Skeletal muscle satellite cell (primary cell): ENCODE results near the gene UST.

Experiments
- H3K27me3 ChIP-seq: 2 replicates; pipeline ENCODE4 v1.7.0; 2013; ENCODE audit warnings: low read length; ENCODE audit not compliant: control insufficient read depth, insufficient read depth
- H3K36me3 ChIP-seq: 2 replicates; pipeline ENCODE4 v1.7.0; 2013; ENCODE audit warnings: mild to moderate bottlenecking, control low read depth, low read length; ENCODE audit not compliant: insufficient read depth
- H3K4me1 ChIP-seq: 2 replicates; pipeline ENCODE4 v1.7.0; 2013; ENCODE audit warnings: low read length; ENCODE audit not compliant: control insufficient read depth, insufficient read depth
- H3K4me2 ChIP-seq: 2 replicates; pipeline ENCODE4 v1.7.0; 2013; ENCODE audit warnings: mild to moderate bottlenecking, low read length
- H3K4me3 ChIP-seq: 2 replicates; pipeline ENCODE4 v1.7.0; 2013; ENCODE audit warnings: low read length
- H3K9ac ChIP-seq: 2 replicates; pipeline ENCODE4 v1.7.0; 2013; ENCODE audit warnings: mild to moderate bottlenecking, low read depth, low read length, moderate library complexity
- H3K9me3 ChIP-seq: replicated peaks from 2 replicates; pipeline ENCODE4 v1.7.0; 2013; ENCODE audit warnings: mild to moderate bottlenecking, control low read depth, low read length

Gene UST

GRCh38 chr6:149118737-149119653, 372.2 kb downstream of the UST start:
- Histone ChIP-seq H3K4me2 (no peak overlapping the region), H3K4me1 (peaks cover 3% of the 10 kb centered on the region), H3K4me3 (no peak overlapping the region), H3K36me3 (no peaks in the 10 kb centered on the region), H3K27me3 (peaks cover 5% of the 10 kb centered on the region), H3K9ac (no peak overlapping the region), H3K9me3 (no peaks in the 10 kb centered on the region)

GRCh38 chr6:149122850-149123821, 376.3 kb downstream of the UST start:
- Histone ChIP-seq H3K27me3 (no peaks in the 10 kb centered on the region), H3K4me2 (no peak overlapping the region), H3K9me3 (no peaks in the 10 kb centered on the region), H3K9ac (no peak overlapping the region), H3K4me1 (peaks cover 13% of the 10 kb centered on the region), H3K4me3 (no peak overlapping the region), H3K36me3 (no peaks in the 10 kb centered on the region)

GRCh38 chr6:149125309-149125708, 378.5 kb downstream of the UST start:
- H3K27me3 ChIP-seq, result no peaks in the 10 kb centered on the region
- peaks cover 20% of the 10 kb centered on the region for H3K4me1 ChIP-seq
- H3K9ac ChIP-seq, result no peak overlapping the region
- no peaks in the 10 kb centered on the region for H3K36me3 ChIP-seq
- no peaks in the 10 kb centered on the region for H3K9me3 ChIP-seq
- no peak overlapping the region for H3K4me3 ChIP-seq
- H3K4me2 ChIP-seq, result no peak overlapping the region
